GM18526 (cell line): ENCODE data around the gene ACTR10.

ENCODE experiments used
- POLR2A ChIP-seq: IDR thresholded peaks from 3 replicates; pipeline ENCODE4 v1.6.1; 2011; ENCODE audit not compliant: insufficient read length; ENCODE audit errors: extremely low read depth

The ACTR10 gene

DNA sequence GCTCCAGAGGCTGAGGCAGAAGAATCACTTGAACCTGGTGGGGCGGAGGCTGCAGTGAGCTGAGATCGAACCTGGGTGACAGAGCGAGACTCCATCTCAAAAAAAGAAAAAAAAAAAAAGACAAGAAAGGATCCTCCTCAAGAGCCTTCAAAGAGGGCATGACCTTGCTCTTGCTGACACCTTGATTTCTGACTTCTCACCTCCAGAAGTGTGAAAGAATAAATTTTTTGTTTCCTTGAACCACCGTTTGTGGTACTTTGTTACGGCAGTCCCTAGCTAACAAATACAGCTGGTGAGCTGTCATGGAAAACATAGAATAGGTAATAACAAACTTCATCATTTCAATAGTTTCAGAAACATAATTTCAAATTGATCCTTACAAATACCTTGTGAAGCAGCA lies 1.9 kb upstream of the ACTR10 start:
- no peak for TF ChIP-seq POLR2A

DNA sequence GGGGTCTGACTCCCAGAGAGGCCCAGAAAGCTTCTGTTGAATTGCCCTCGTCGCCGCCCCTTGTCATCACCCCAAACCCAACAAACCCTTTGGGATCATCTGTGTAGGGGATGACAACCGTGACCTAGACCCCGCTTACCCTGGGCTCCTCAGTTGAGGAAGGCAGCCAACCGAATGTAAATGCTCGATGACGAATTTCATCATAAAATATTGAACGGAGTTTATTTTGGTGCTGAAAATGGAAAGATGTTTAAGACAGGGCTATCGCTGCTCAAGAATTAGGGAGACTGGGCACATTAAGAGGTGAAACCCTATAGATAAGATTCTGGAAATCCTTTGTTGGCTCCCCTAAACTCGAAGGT lies 512 bp downstream of the ACTR10 start:
- TF ChIP-seq POLR2A, result no peak

DNA sequence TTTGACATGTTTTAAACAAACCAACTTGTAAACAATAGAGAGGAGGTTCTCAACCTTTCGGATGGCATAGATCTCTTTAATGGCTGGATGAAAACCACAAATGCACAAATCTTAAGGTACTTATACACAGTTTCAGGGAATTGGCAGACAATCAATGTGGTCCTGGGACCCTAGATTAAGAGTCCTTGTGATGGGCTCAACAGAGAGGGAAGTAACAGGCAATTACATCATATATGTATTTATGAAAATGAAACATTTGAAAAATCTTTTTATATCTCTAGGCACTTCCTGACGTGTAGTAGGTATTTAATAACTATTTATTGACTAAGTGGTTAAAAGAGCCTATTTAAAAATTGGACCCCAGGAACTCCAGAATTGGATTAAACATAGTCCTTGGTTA lies 897 bp downstream of the ACTR10 start:
- no peak for TF ChIP-seq POLR2A

DNA sequence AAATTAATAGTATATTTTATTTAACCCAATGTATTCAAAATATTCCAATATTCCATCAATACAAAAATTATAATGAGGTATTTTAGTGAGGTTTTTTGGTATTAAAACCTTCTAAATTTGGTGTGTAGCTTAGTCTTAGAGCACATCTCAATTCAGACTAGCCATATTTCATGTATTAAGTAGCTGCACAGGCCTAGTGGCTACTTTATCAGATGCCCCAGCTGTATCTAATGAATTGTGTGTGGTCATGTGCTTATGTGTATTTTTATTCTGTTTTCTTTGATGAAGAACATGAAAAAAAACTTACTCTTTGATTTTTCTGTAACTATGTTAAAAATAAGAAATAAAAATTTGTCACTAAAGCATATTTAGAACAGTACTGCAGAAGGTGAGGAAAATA lies 13.2 kb downstream of the ACTR10 start:
- no peak for TF ChIP-seq POLR2A

DNA sequence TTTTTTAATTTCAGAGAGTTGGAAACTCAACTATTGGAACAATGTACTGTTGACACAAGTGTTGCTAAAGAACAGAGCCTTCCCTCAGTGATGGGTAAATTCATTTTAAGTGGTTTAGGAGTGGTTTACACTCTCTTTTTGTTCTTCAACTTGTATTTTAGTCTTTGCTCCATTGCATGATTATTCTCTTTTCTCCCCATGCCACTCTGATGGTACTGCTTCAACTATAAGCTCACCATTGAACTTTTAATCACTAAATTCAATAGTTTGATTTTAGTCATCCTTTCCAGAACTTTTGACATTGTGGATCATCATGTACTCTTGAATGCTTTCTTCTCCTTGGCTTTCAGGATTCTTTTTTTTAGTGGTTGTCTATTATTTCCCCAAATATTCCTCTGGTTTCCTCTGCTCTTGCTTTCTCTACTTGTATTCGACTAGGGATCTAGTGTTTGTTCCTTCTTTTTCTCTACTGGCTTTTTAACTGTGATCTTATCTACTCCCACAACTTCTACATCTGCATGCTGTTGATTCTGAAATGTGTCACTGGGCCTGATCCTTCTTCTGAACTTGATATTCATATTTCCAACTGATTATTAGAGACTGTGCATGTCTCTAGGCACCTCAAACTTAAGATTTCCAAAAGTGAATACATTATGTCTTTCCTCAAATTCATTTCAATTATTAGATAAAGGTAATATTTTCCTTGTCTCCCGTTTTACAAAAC lies 15.4 kb downstream of the ACTR10 start:
- no peak for TF ChIP-seq POLR2A

DNA sequence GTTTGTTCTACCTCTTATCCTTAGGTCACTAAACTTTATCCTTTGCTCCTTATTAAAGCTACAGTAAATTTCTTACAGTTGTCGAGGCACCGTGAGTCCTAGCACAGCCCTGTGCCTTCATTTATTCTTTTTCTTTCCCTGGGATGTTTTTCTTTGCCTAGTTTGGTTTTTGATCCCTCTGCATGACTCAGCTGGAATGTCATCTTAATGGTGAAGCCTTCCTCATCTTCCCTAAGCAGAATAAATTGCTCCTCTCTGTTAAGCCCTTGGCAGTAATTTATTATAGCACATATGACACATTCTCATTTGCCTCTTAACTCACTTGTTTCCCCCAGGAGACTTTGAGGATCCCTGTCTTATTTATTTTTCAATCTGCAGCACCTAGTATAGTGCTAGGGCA lies 16.6 kb downstream of the ACTR10 start:
- no peak for TF ChIP-seq POLR2A

DNA sequence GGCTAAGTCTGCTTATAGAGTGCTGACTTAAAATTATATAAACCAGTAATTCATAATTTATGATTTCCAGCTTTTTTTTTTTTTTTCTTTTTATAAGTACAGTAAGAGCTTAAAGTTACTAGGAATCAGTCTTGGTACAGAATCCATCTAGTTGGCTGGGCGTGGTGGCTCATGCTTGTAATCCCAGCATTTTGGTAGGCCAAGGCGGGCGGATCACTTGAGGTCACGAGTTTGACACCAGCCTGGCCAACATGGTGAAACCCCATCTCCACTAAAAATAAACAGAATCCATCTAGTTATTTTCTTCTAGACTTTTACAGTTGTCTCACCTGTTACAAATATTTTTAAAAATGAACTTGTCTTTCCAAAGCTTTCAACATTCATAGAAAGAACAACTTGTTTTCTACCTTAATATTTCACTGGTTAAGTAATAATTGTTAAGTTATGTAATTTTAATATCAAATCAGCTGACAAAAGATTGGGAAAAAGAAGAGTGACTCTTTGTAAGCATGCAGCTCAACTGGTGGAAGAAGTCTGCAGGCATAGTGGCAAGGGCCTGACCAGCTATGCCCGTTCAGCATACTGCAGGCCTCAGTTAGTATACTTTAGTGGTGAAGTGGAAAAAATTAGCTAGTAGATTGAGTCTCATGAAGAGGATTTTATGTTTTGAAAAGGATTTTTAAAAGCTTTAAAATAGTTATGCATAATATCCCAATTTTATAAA lies 27.3 kb downstream of the ACTR10 start:
- TF ChIP-seq POLR2A, result no peak

DNA sequence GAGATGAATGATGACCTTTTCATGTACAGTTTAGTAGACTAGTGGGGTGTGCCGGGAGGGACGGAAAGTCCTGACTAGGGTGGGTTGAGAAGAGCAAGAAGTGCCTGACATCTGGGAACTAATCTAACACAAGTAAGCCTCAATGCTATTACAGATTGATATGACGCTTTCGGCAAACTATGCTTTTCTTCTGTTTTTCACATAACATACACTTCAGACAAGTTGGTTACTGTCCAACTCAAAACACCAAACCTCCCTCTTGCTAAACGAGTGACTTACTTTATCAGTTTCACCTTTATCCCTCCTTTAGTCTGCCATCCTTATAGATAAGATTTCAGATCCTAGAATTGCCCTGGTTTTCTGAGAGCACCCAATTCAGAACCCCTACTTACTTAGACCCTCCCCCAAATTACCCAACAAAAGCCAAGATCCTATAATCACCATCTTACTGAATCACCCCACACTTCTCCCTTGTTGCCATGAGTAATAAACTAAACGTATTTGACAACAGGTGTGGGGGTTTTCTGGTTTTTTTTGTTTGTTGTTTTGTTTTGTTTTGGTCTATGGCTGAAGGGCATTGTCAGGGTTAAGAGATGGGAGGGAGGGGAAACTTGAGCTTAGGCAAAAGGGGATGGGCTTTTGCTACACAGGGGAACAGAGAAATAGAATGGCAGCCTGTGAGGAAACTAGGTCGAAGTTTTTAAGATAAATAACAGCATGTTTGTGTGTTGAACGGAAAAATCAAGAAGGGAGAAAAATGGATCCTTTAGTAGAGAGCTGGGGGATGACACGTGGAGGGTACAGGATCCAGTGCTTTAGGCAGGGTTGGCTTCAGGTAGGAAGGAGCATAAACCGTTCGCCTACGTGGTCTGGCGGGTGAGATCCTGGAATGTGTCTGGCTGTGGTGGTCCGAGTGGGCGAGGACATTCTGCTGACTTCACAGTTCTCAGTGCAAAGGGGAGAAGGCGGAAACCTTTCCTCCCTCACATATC lies 38.6 kb downstream of the ACTR10 start:
- no peak for TF ChIP-seq POLR2A

DNA sequence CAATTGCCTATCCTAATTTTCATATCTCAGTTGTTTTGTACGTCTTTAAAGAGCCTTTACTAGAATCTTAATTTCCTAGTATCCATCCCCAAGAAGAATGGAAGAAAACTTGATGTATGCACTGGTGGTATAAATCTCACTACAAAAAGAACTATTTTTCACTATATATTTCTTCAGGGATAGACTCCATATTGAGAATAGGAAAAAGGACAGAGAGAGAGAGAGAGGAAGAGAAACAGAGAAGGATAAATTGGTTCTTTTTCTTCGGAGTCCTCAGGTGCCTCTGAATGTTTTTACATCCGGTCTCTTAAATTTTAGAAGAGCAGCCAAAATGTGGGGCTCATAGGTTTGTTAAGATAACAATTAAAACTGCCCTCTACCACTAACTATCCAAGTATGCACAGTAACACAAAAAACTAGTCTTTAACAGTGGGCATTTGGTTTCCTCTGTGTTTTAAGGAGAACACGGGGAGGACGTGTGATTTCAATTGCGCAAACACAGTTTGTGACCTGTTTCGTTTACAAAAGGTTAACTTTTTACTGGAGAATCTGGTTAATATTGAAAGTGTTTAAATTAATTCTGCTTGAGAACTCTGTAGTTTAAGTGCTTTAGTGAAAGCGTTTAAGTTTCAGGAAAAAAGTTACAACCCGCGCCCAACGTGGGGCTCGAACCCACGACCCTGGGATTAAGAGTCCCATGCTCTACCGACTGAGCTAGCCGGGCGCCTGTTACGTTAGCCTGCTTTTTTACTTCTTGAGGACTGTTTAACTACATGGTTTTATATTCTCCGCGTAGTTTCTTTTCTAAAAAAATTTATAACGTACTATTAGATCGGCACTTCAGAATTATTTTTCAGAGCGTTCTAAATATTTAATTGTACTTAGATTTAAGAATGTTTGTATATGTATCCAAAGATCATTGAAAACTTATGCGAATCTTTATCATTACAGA lies 39.6 kb downstream of the ACTR10 start:
- TF ChIP-seq POLR2A, result no peak

DNA sequence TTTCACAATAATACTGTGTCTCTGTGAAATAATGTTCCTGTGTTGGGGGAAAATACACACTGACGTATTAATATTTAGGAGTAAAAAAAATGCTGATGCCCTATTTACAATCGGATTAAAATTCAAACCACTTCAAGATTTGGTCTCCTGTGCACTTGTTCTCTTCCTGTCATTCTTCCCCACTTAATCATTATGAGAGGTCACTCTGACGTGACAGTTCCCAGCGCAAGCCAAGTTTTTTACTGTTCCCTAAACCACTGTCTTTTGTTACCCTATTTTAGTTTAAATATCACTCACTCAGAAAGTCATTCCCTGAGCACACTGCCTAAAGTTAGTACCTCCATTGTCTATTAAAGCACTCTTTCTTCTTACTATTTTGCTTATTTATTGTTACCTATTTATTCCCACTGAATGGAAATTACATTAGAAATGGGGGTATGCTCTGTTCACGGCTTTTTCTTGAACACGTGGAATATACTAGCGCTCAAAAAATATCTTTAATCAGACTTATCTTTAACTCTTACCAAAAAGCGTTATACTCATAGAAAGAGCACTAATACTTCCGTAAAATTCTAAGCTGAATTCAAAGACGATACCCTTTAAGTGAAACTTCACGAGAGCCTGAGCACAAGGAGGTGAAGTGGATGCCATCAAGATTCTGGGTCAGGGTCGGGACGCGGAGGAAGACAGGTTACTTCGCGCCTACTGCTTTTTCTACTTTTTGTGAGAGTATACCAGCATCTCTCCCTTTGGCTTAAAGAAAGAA lies 44.0 kb downstream of the ACTR10 start:
- no peak for TF ChIP-seq POLR2A

DNA sequence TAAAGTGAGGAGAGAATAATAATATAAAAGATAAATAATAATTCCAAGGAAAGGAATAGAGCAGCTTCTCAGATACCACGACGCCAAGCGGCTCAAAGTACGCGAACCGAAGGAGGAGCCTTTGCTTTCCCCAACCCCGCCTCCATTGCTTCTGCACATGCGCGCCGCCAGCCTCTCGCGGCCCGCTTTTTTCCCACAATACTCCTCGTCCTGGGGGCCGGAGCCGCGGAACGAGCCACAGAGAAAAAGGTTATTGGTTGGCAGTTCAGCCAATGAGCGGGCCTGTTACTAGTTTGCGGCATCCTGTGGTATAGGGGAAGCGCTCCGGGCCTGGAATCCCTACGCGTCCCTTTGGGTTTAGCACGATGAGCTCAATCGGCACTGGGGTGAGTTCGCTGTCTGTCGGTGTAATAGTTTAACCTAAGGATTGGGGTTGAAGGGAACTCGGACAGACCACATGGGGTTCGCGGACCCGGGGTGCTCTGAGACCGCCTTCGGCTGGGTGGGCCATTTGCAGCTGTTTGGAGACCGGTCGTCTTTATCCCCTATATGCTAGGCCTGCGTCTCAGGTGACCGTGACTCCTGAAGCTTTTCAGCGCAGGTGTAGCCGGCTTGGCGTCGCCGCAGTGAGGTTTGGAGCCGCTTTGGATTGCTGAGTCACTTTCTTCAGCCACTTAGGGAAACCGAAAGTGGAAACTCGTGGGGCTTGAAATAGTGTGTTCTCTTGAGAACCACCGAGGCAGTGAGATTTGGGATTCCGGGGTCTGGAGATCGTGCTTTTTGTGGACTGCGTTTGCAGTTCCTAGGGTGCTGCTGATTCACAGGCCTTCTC lies 44.8 kb downstream of the ACTR10 start, which contains the start of gene PSMA3:
PSMA3 (plus strand) TSS at position 288 of the 832 bp plus-strand sequence; CDS start at position 366, 78 bp downstream.
- peak; percentile 88 for TF ChIP-seq POLR2A

DNA sequence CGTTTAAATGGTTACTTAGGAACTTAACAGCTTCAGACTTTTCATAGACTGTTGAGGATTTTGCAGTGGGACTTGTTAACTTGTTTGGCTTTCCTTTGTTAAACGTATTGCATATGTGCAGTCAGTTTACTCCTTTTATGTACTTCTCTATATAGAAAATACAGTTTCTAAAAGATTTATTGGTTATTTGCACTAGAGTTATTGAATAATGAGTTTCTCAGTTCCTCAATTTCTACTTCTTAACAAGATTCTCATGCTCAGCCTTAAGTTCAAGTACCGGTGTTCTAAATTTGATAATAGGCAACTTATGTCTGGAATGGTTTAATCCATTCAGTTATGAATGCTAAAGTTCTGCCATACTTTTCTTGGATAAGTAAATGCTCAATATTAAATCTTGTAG lies 45.6 kb downstream of the ACTR10 start:
- TF ChIP-seq POLR2A, result no peak

DNA sequence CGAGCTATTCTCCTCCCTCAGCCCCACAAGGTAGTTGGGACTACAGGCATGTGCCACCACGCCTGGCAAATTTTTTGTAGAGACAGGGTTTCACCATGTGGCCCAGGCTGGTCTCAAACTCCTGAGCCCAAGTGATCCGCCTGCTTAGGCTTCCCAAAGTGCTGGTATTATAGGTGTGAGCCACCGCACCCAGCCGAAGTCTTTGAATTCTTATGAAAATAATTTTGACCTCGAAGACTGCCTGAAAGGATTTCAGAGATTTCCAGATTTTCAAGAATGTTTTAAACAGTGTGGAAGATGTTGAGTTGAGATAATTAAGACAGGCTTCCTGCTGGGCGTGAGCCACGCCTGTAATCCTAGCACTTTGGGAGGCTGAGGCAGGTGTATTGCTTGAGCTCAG lies 49.7 kb downstream of the ACTR10 start:
- no peak for TF ChIP-seq POLR2A
